Trophoblast cell (in vitro differentiated cells and primary cell): ENCODE data around the gene CNTNAP3B. TPM values are rescaled to one million over a fixed set of nuclear protein-coding genes. Genes with fewer than 3 reads are reported as not detected.
"Not testable (repeated sequence)": the region's sequence is repeated elsewhere in the genome, so short reads cannot be mapped to it uniquely, and the experiment has no call there.

Source experiments
- DNase-seq, 2 donors: peaks; one replicate each; pipeline ENCODE4 v3.0.0-alpha.2; 2016
- H2AFZ ChIP-seq: 2 replicates; pipeline ENCODE4 v1.6.1; 2013; ENCODE audit warnings: low read length, moderate library complexity, mild to moderate bottlenecking; ENCODE audit not compliant: insufficient read depth, poor library complexity
- H2AK5ac ChIP-seq: 2 replicates; pipeline ENCODE4 v1.6.1; 2013; ENCODE audit warnings: mild to moderate bottlenecking, low read length
- H2BK120ac ChIP-seq: 2 replicates; pipeline ENCODE4 v1.6.1; 2013; ENCODE audit warnings: low read length, mild to moderate bottlenecking, moderate library complexity; ENCODE audit not compliant: insufficient read depth, poor library complexity
- H2BK12ac ChIP-seq: 2 replicates; pipeline ENCODE4 v1.6.1; 2013; ENCODE audit warnings: mild to moderate bottlenecking, low read length, moderate library complexity
- H2BK5ac ChIP-seq: 2 replicates; pipeline ENCODE4 v1.6.1; 2013; ENCODE audit warnings: low read length, low read depth, moderate library complexity, mild to moderate bottlenecking; ENCODE audit not compliant: poor library complexity
- H3K14ac ChIP-seq: 2 replicates; pipeline ENCODE4 v1.6.1; 2013; ENCODE audit warnings: mild to moderate bottlenecking, low read length
- H3K18ac ChIP-seq: 2 replicates; pipeline ENCODE4 v1.6.1; 2013; ENCODE audit warnings: mild to moderate bottlenecking, low read length
- H3K23ac ChIP-seq: 2 replicates; pipeline ENCODE4 v1.6.1; 2013; ENCODE audit warnings: low read length
- H3K27ac ChIP-seq: 2 replicates; pipeline ENCODE4 v1.5.1; 2013; ENCODE audit warnings: low read depth, mild to moderate bottlenecking, inconsistent platforms, low read length, moderate library complexity
- H3K27me3 ChIP-seq: 2 replicates; pipeline ENCODE4 v1.6.1; 2013; ENCODE audit warnings: inconsistent platforms, mild to moderate bottlenecking, low read length, moderate library complexity; ENCODE audit not compliant: insufficient read depth
- H3K36me3 ChIP-seq, 2 experiments: 1 replicate in 1 of 2; 2 replicates in 1 of 2; pipeline ENCODE4 v1.6.1; 2013; ENCODE audit warnings: low read length in 2 of 2, mild to moderate bottlenecking in 2 of 2, moderate library complexity in 1 of 2; ENCODE audit not compliant: insufficient read depth in 2 of 2, control insufficient read depth in 1 of 2
- H3K4ac ChIP-seq: 2 replicates; pipeline ENCODE4 v1.6.1; 2013; ENCODE audit warnings: low read depth, mild to moderate bottlenecking, low read length, moderate library complexity
- H3K4me1 ChIP-seq, 2 experiments: 1 replicate in 1 of 2; 2 replicates in 1 of 2; pipeline ENCODE4 v1.6.1; 2013; ENCODE audit warnings: low read length in 2 of 2, mild to moderate bottlenecking in 2 of 2, moderate library complexity in 1 of 2; ENCODE audit not compliant: insufficient read depth in 2 of 2, control insufficient read depth in 1 of 2
- H3K4me2 ChIP-seq: 2 replicates; pipeline ENCODE4 v1.6.1; 2013; ENCODE audit warnings: inconsistent platforms, mild to moderate bottlenecking, low read length, moderate library complexity
- H3K4me3 ChIP-seq: 2 replicates; pipeline ENCODE4 v1.5.1; 2013; ENCODE audit warnings: mild to moderate bottlenecking, low read depth, low read length, inconsistent platforms
- H3K79me1 ChIP-seq: one replicate; pipeline ENCODE4 v1.6.1; 2013; ENCODE audit warnings: low read length
- H3K79me2 ChIP-seq: 2 replicates; pipeline ENCODE4 v1.6.1; 2013; ENCODE audit warnings: low read length, mild to moderate bottlenecking; ENCODE audit not compliant: control insufficient read depth, insufficient read depth, poor library complexity
- H3K9ac ChIP-seq: 2 replicates; pipeline ENCODE4 v1.6.1; 2013; ENCODE audit warnings: mild to moderate bottlenecking, low read length
- H3K9me3 ChIP-seq: 2 replicates; pipeline ENCODE4 v1.6.1; 2013; ENCODE audit warnings: low read depth, mild to moderate bottlenecking, control low read depth, inconsistent platforms, low read length; ENCODE audit not compliant: insufficient read depth
- H4K12ac ChIP-seq: 2 replicates; pipeline ENCODE4 v1.6.1; 2013; ENCODE audit warnings: low read depth, mild to moderate bottlenecking, low read length, moderate library complexity
- H4K8ac ChIP-seq: 2 replicates; pipeline ENCODE4 v1.6.1; 2013; ENCODE audit warnings: low read depth, mild to moderate bottlenecking, low read length, moderate library complexity
- H4K91ac ChIP-seq: one replicate; pipeline ENCODE4 v1.6.1; 2013; ENCODE audit warnings: low read depth, mild to moderate bottlenecking, low read length, moderate library complexity
- WGBS: extraction: QIAGEN DNeasy Blood & Tissue Kit; methylation state at CpG from one replicate; pipeline ENCODE4 v1.1.7; 2013; ENCODE audit warnings: missing lambda C conversion rate; ENCODE audit not compliant: insufficient read length, insufficient coverage; ENCODE audit errors: extremely low coverage; 5-methylcytosine and 5-hydroxymethylcytosine counted together
- polyA plus RNA-seq: library from polyadenylated mRNA; stranded (reverse); fragments of 200-250 nt; gene quantifications from 2 replicates; pipeline ENCODE4 v1.2.3, GENCODE V29; 2013

The CNTNAP3B gene
- polyA plus RNA-seq, result 0.33 and 0.36 TPM in 2 replicates

- no CpG with 5 or more reads among the region's 72 CpGs for WGBS
- H2AK5ac ChIP-seq, H3K79me1 ChIP-seq: not testable (repeated sequence)
Measured at GRCh38 chr9:42129073-42129729, at the start of gene CNTNAP3B. Gene CNTNAP3B (minus strand): TSS chr9:42129426. CDS start chr9:42129094, 332 bp downstream.

GRCh38 chr9:42160299-42160698 lies 31.1 kb upstream of the CNTNAP3B start:
- H2AK5ac ChIP-seq, H3K79me1 ChIP-seq, H3K4me3 ChIP-seq, H3K36me3 ChIP-seq, H3K14ac ChIP-seq, H3K9me3 ChIP-seq, H3K79me2 ChIP-seq, H4K12ac ChIP-seq, H2BK12ac ChIP-seq, H3K27ac ChIP-seq, H4K91ac ChIP-seq, H3K27me3 ChIP-seq, H4K8ac ChIP-seq, H3K18ac ChIP-seq, DNase-seq, H2BK5ac ChIP-seq, H3K9ac ChIP-seq, H2AFZ ChIP-seq, H3K4me1 ChIP-seq, H3K4me2 ChIP-seq, H3K23ac ChIP-seq, H3K4ac ChIP-seq, H2BK120ac ChIP-seq: not testable (repeated sequence)
- no CpG with 5 or more reads among the region's 1 CpG for WGBS

More at GRCh38 chr9:42129073-42129729, at the start of gene CNTNAP3B:
- H2BK120ac ChIP-seq, H3K9me3 ChIP-seq, H3K4me1 ChIP-seq, H4K91ac ChIP-seq, H2AFZ ChIP-seq, H3K18ac ChIP-seq, H2BK5ac ChIP-seq, H3K14ac ChIP-seq, H3K23ac ChIP-seq, H2BK12ac ChIP-seq, H3K4me3 ChIP-seq, H4K12ac ChIP-seq, H3K36me3 ChIP-seq, H3K9ac ChIP-seq, H3K27me3 ChIP-seq, H3K79me2 ChIP-seq, DNase-seq, H3K27ac ChIP-seq, H3K4ac ChIP-seq, H4K8ac ChIP-seq: not testable (repeated sequence)
- peak within 1 kb of the TSS; percentile 41 for H3K4me2 ChIP-seq

GRCh38 chr9:42127056-42127841 lies 2.0 kb downstream of the CNTNAP3B start:
- not testable (repeated sequence) for H3K4me2 ChIP-seq, H3K36me3 ChIP-seq
- no CpG with 5 or more reads among the region's 12 CpGs for WGBS

GRCh38 chr9:42121007-42121406 lies 8.2 kb downstream of the CNTNAP3B start:
- H2AK5ac ChIP-seq, H3K9ac ChIP-seq, H3K23ac ChIP-seq, H2BK12ac ChIP-seq, H3K27me3 ChIP-seq, H3K4me1 ChIP-seq, H4K91ac ChIP-seq, H4K8ac ChIP-seq, H3K79me1 ChIP-seq, H2BK5ac ChIP-seq, H3K36me3 ChIP-seq, H3K27ac ChIP-seq, H3K4me2 ChIP-seq, H3K4ac ChIP-seq, H3K14ac ChIP-seq, H3K4me3 ChIP-seq, H3K9me3 ChIP-seq, H2AFZ ChIP-seq, H3K79me2 ChIP-seq, H4K12ac ChIP-seq, H3K18ac ChIP-seq, H2BK120ac ChIP-seq: not testable (repeated sequence)
- DNase-seq, result peak in 1 of 2 donors; percentile 0
- WGBS, result no CpG with 5 or more reads among the region's 7 CpGs

More at GRCh38 chr9:42127056-42127841, 2.0 kb downstream of the CNTNAP3B start:
- H3K27ac ChIP-seq, H2BK120ac ChIP-seq, H3K27me3 ChIP-seq, H3K9me3 ChIP-seq, H2BK12ac ChIP-seq, H2BK5ac ChIP-seq, DNase-seq, H2AK5ac ChIP-seq, H3K4me1 ChIP-seq, H3K79me2 ChIP-seq, H4K8ac ChIP-seq, H3K14ac ChIP-seq, H3K9ac ChIP-seq, H4K12ac ChIP-seq, H3K18ac ChIP-seq, H4K91ac ChIP-seq, H3K4ac ChIP-seq, H3K79me1 ChIP-seq, H3K4me3 ChIP-seq, H3K23ac ChIP-seq, H2AFZ ChIP-seq: not testable (repeated sequence)
